HCT116 (cell line): ENCODE data around the gene CAMK1D. TPM values are rescaled to one million over a fixed set of nuclear protein-coding genes. Genes with fewer than 3 reads are reported as not detected.

Experiments used
- ATAC-seq: fragments of 200-7000 bp; cut with Tn5 transposase; 2 replicates; pipeline ENCODE4 v1.9.1; 2020; ENCODE audit warnings: mild to moderate bottlenecking, moderate library complexity
- BruUV-seq: library from RNA; stranded (reverse); fragments of 400-500 nt; replicated peaks from 2 replicates; lab custom pipeline; 2021; lab: Mats Ljungman, UMichigan
- CTCF ChIA-PET: fragments of 300-600 bp; sonication (Branson Sonifier 250); formaldehyde crosslinking; loops from one replicate; lab custom pipeline; 2021; ENCODE audit warnings: antibody characterized with exemption; lab: Charles Lee
- POLR2A ChIA-PET: fragments of 300-600, 350-600 bp; sonication (Branson Sonifier 250); formaldehyde crosslinking; loops from one replicate; lab custom pipeline; 2021; ENCODE audit warnings: antibody characterized with exemption; lab: Charles Lee
- RAD21 ChIA-PET, 2 experiments: fragments of 300-600 bp; sonication (Branson Sonifier 250); formaldehyde crosslinking; loops; one replicate each; lab custom pipeline; 2023; ENCODE audit warnings: low total read pairs in 2 of 2; ENCODE audit not compliant: uncharacterized antibody in 2 of 2, unreplicated experiment in 2 of 2, low non-redundant PET in 1 of 2; lab: Charles Lee
- DNase-seq: peaks from one replicate; pipeline ENCODE4 v3.0.0-alpha.2; 2010; ENCODE audit warnings: low read depth, low spot score
- H2AFZ ChIP-seq: fragments of 200-600 bp; shearing (Covaris generic), sonication (generic); 2 replicates; pipeline ENCODE4 v1.6.1; 2017; ENCODE audit warnings: low read depth, mixed run types, mixed read lengths, antibody characterized with exemption, low read length; ENCODE audit not compliant: poor library complexity, severe bottlenecking
- H3K27ac ChIP-seq: 2 replicates; pipeline ENCODE4 v1.5.1; 2012; ENCODE audit warnings: low read depth, low read length
- H3K27me3 ChIP-seq: fragments of 200-600 bp; sonication (generic); 2 replicates; pipeline ENCODE4 v1.6.1; 2016; ENCODE audit warnings: mixed run types, low read length, mixed read lengths; ENCODE audit not compliant: insufficient read depth
- H3K36me3 ChIP-seq, 2 experiments: fragments of 200-500 bp in 1 of 2; fragments of 200-600 bp in 1 of 2; sonication (Bioruptor generic) in 1 of 2; sonication (generic) in 1 of 2; 2 replicates each; pipeline versions ENCODE4 v1.5.1 to v1.6.1; 2014 to 2016; ENCODE audit warnings: low read length in 2 of 2, inconsistent platforms in 1 of 2, mixed read lengths in 1 of 2, mixed run types in 1 of 2; ENCODE audit not compliant: insufficient read depth in 2 of 2, control insufficient read depth in 1 of 2
- H3K4me1 ChIP-seq, 2 experiments: fragments of 200-600 bp in 1 of 2; sonication (generic) in 1 of 2; 2 replicates each; pipeline versions ENCODE4 v1.5.1 to v1.6.1; 2012 to 2017; ENCODE audit warnings: low read length in 2 of 2, inconsistent platforms in 1 of 2, mild to moderate bottlenecking in 1 of 2, mixed read lengths in 1 of 2, mixed run types in 1 of 2, moderate library complexity in 1 of 2; ENCODE audit not compliant: insufficient read depth in 2 of 2, control insufficient read depth in 1 of 2
- H3K4me2 ChIP-seq: fragments of 200-600 bp; sonication (generic); 2 replicates; pipeline ENCODE4 v1.6.1; 2017; ENCODE audit warnings: mixed run types, low read length, mixed read lengths
- H3K4me3 ChIP-seq, 2 experiments: fragments of 200-600 bp in 1 of 2; sonication (generic) in 1 of 2; replicated peaks in 1 of 2; 2 replicates each; pipeline ENCODE4 v1.5.1; 2011 to 2016; ENCODE audit warnings: low read length in 2 of 2, control low read depth in 1 of 2, low read depth in 1 of 2, mild to moderate bottlenecking in 1 of 2, mixed read lengths in 1 of 2, mixed run types in 1 of 2
- H3K79me2 ChIP-seq: fragments of 200-600 bp; sonication (generic); 2 replicates; pipeline ENCODE4 v1.6.1; 2017; ENCODE audit warnings: mild to moderate bottlenecking, mixed run types, low read length, moderate library complexity, mixed read lengths; ENCODE audit not compliant: insufficient read depth
- H3K9ac ChIP-seq: fragments of 200-600 bp; sonication (generic); 2 replicates; pipeline ENCODE4 v1.6.1; 2016; ENCODE audit warnings: low read length, mixed read lengths
- H3K9me2 ChIP-seq: fragments of 200-600 bp; sonication (generic), shearing (Covaris generic); 2 replicates; pipeline ENCODE4 v1.6.1; 2017; ENCODE audit warnings: mixed run types, mild to moderate bottlenecking, moderate library complexity; ENCODE audit not compliant: insufficient read depth
- H3K9me3 ChIP-seq, 2 experiments: fragments of 200-500 bp in 1 of 2; fragments of 200-600 bp in 1 of 2; sonication (Bioruptor generic) in 1 of 2; sonication (generic) in 1 of 2; 2 replicates each; pipeline ENCODE4 v1.6.1; 2014 to 2017; ENCODE audit warnings: low read length in 2 of 2, mixed read lengths in 2 of 2, inconsistent platforms in 1 of 2, low read depth in 1 of 2, mild to moderate bottlenecking in 1 of 2, mixed run types in 1 of 2, moderate library complexity in 1 of 2; ENCODE audit not compliant: control insufficient read depth in 1 of 2, insufficient read depth in 1 of 2
- H4K20me1 ChIP-seq: fragments of 200-600 bp; sonication (generic), shearing (Covaris generic); 2 replicates; pipeline ENCODE4 v1.6.1; 2017; ENCODE audit warnings: mixed run types, mild to moderate bottlenecking, moderate library complexity; ENCODE audit not compliant: insufficient read depth
- CBX3 ChIP-seq: IDR thresholded peaks from 2 replicates; pipeline ENCODE4 v1.6.1; 2012; ENCODE audit warnings: low read depth
- CEBPB ChIP-seq: IDR thresholded peaks from 2 replicates; pipeline ENCODE4 v1.6.1; 2012; ENCODE audit warnings: low read depth
- EGR1 ChIP-seq: IDR thresholded peaks from 2 replicates; pipeline ENCODE4 v1.6.1; 2012; ENCODE audit warnings: low read depth
- ELF1 ChIP-seq: IDR thresholded peaks from 2 replicates; pipeline ENCODE4 v1.6.1; 2012; ENCODE audit warnings: low read depth, borderline replicate concordance
- EZH2 ChIP-seq: fragments of 200-600 bp; sonication (generic); IDR thresholded peaks from 2 replicates; pipeline ENCODE4 v1.6.1; 2017; ENCODE audit warnings: antibody characterized with exemption, mixed run types
- EZH2phosphoT487 ChIP-seq: fragments of 200-600 bp; IDR thresholded peaks from 2 replicates; pipeline ENCODE4 v1.6.1; 2018; ENCODE audit warnings: antibody characterized with exemption, borderline replicate concordance
- JUND ChIP-seq: IDR thresholded peaks from 2 replicates; pipeline ENCODE4 v1.6.1; 2012
- POLR2A ChIP-seq: IDR thresholded peaks from 2 replicates; pipeline ENCODE4 v1.7.0; 2011; ENCODE audit warnings: borderline replicate concordance; ENCODE audit not compliant: insufficient read depth, insufficient read length; ENCODE audit errors: extremely low read depth
- RAD21 ChIP-seq: IDR thresholded peaks from 2 replicates; pipeline ENCODE4 v1.6.1; 2012; ENCODE audit warnings: low read depth, mild to moderate bottlenecking
- SIN3A ChIP-seq: IDR thresholded peaks from 2 replicates; pipeline ENCODE4 v1.6.1; 2012; ENCODE audit warnings: low read depth
- SRF ChIP-seq: IDR thresholded peaks from 2 replicates; pipeline ENCODE4 v1.6.1; 2012; ENCODE audit warnings: low read depth
- YY1 ChIP-seq: IDR thresholded peaks from 2 replicates; pipeline ENCODE4 v1.6.1; 2011; ENCODE audit warnings: low read length, low read depth, moderate library complexity, mild to moderate bottlenecking; ENCODE audit not compliant: insufficient replicate concordance; ENCODE audit errors: extremely low read depth
- ZFX ChIP-seq: fragments of 450-650 bp; IDR thresholded peaks from 2 replicates; pipeline ENCODE4 v1.6.1; 2017
- ZNF274 ChIP-seq: fragments of 200-500 bp; sonication (Bioruptor generic); IDR thresholded peaks from 2 replicates; pipeline ENCODE4 v1.6.1; 2014; ENCODE audit warnings: mild to moderate bottlenecking, low read depth, low read length, inconsistent platforms
- intact Hi-C: fragments of 100-400 bp; cut with micrococcal nuclease; formaldehyde crosslinking; loops from 2 replicates; pipeline ENCODE4 v1.10.0; 2022
- total RNA-seq: library from RNA; stranded (reverse); gene quantifications from one replicate; pipeline ENCODE4 v1.2.1, GENCODE V29; 2021; ENCODE audit not compliant: unreplicated experiment
- TF ChIP-seq, protein P1 (sequence below): IDR thresholded peaks from 2 replicates; pipeline ENCODE4 v1.6.1; 2012
- TF ChIP-seq, protein P2 (sequence below): IDR thresholded peaks from 2 replicates; pipeline ENCODE4 v1.6.1; 2012; ENCODE audit warnings: low read depth
- TF ChIP-seq, protein P3 (sequence below): IDR thresholded peaks from 2 replicates; pipeline ENCODE4 v1.6.1; 2012
- TF ChIP-seq, protein P4 (sequence below): IDR thresholded peaks from 2 replicates; pipeline ENCODE4 v1.6.1; 2011; ENCODE audit warnings: mild to moderate bottlenecking, low read length, moderate library complexity; ENCODE audit not compliant: insufficient replicate concordance; ENCODE audit errors: extremely low read depth
- TF ChIP-seq, protein P5 (sequence below), 3 experiments: fragments of 200-600 bp in 1 of 3; sonication (generic) in 1 of 3; IDR thresholded peaks in 2 of 3; conservative IDR thresholded peaks in 1 of 3; 2 replicates each; pipeline ENCODE4 v1.5.1; 2012 to 2017; ENCODE audit warnings: low read depth in 2 of 3, low read length in 2 of 3, antibody characterized with exemption in 1 of 3, borderline replicate concordance in 1 of 3, control low read depth in 1 of 3, mild to moderate bottlenecking in 1 of 3, mixed read lengths in 1 of 3, mixed run types in 1 of 3, moderate library complexity in 1 of 3; ENCODE audit not compliant: insufficient read depth in 1 of 3

CAMK1D gene
- total RNA-seq, 1 experiment from 2014 or later: 9.6 TPM

DNA sequence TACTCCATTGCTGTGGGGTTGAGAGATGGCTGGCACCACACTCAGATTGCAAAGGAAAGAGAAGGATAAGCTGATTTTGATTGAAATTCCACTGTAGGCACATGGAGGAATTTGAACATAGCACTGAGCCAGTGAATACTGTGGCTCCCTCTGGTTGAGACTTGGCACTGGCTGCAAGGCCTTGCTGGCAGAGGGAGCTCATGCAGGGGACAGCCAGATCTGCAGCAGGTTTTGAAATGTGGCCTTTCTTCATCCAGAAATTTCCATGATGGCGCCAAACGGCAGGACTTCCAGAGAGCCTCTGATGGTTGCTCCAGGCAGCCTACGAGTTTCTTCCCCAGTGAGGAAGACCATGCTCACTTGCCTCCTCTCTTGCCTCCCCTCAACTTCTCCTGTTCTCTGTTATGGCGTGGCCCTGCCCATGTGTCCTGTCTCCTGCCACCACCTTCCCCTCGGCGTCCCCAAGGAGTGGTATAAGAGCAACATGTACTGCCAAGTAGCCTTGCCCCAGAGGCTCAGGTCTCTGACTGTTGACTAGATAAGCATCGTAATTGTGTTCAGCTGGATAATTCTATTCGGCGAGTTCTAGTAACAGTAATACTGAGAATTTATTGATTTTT is 386.6 kb downstream of the CAMK1D start:
- ATAC-seq: no peak
- ChIA-PET CTCF (no interaction called here), RAD21 (no interaction called here)
- H3K4me2 ChIP-seq: no peak overlapping the region
- no peaks in the 10 kb centered on the region for H3K4me1 ChIP-seq
- no peak overlapping the region for H3K9ac ChIP-seq
- H3K27ac ChIP-seq: no peak overlapping the region
- H4K20me1 ChIP-seq: no peaks in the 10 kb centered on the region
- BruUV-seq: no TSS peak
- no peaks in the 10 kb centered on the region for H3K9me3 ChIP-seq
- intact Hi-C loops: no loop called here
- no peaks in the 10 kb centered on the region for H3K79me2 ChIP-seq
- H3K27me3 ChIP-seq: peaks cover 2% of the 10 kb centered on the region; the same call in 1 of the 2 replicates
- TF ChIP-seq ZFX: no peak
- TF ChIP-seq, protein P1, sequence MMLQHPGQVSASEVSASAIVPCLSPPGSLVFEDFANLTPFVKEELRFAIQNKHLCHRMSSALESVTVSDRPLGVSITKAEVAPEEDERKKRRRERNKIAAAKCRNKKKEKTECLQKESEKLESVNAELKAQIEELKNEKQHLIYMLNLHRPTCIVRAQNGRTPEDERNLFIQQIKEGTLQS: no peak
- no peak for TF ChIP-seq JUND
- no peak for TF ChIP-seq EGR1
- TF ChIP-seq YY1: no peak
- TF ChIP-seq CEBPB: no peak
- no peak for TF ChIP-seq SRF
- TF ChIP-seq, protein P2, sequence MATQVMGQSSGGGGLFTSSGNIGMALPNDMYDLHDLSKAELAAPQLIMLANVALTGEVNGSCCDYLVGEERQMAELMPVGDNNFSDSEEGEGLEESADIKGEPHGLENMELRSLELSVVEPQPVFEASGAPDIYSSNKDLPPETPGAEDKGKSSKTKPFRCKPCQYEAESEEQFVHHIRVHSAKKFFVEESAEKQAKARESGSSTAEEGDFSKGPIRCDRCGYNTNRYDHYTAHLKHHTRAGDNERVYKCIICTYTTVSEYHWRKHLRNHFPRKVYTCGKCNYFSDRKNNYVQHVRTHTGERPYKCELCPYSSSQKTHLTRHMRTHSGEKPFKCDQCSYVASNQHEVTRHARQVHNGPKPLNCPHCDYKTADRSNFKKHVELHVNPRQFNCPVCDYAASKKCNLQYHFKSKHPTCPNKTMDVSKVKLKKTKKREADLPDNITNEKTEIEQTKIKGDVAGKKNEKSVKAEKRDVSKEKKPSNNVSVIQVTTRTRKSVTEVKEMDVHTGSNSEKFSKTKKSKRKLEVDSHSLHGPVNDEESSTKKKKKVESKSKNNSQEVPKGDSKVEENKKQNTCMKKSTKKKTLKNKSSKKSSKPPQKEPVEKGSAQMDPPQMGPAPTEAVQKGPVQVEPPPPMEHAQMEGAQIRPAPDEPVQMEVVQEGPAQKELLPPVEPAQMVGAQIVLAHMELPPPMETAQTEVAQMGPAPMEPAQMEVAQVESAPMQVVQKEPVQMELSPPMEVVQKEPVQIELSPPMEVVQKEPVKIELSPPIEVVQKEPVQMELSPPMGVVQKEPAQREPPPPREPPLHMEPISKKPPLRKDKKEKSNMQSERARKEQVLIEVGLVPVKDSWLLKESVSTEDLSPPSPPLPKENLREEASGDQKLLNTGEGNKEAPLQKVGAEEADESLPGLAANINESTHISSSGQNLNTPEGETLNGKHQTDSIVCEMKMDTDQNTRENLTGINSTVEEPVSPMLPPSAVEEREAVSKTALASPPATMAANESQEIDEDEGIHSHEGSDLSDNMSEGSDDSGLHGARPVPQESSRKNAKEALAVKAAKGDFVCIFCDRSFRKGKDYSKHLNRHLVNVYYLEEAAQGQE: no peak
- TF ChIP-seq EZH2: no peak
- no peak for TF ChIP-seq ZNF274
- TF ChIP-seq RAD21: no peak
- TF ChIP-seq, protein P3, sequence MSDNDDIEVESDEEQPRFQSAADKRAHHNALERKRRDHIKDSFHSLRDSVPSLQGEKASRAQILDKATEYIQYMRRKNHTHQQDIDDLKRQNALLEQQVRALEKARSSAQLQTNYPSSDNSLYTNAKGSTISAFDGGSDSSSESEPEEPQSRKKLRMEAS: no peak
- TF ChIP-seq POLR2A: no peak
- TF ChIP-seq ELF1: no peak
- TF ChIP-seq EZH2phosphoT487: no peak
- TF ChIP-seq CBX3: no peak
- TF ChIP-seq, protein P4, sequence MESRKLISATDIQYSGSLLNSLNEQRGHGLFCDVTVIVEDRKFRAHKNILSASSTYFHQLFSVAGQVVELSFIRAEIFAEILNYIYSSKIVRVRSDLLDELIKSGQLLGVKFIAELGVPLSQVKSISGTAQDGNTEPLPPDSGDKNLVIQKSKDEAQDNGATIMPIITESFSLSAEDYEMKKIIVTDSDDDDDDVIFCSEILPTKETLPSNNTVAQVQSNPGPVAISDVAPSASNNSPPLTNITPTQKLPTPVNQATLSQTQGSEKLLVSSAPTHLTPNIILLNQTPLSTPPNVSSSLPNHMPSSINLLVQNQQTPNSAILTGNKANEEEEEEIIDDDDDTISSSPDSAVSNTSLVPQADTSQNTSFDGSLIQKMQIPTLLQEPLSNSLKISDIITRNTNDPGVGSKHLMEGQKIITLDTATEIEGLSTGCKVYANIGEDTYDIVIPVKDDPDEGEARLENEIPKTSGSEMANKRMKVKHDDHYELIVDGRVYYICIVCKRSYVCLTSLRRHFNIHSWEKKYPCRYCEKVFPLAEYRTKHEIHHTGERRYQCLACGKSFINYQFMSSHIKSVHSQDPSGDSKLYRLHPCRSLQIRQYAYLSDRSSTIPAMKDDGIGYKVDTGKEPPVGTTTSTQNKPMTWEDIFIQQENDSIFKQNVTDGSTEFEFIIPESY: no peak
- TF ChIP-seq SIN3A: no peak
- TF ChIP-seq, protein P5, sequence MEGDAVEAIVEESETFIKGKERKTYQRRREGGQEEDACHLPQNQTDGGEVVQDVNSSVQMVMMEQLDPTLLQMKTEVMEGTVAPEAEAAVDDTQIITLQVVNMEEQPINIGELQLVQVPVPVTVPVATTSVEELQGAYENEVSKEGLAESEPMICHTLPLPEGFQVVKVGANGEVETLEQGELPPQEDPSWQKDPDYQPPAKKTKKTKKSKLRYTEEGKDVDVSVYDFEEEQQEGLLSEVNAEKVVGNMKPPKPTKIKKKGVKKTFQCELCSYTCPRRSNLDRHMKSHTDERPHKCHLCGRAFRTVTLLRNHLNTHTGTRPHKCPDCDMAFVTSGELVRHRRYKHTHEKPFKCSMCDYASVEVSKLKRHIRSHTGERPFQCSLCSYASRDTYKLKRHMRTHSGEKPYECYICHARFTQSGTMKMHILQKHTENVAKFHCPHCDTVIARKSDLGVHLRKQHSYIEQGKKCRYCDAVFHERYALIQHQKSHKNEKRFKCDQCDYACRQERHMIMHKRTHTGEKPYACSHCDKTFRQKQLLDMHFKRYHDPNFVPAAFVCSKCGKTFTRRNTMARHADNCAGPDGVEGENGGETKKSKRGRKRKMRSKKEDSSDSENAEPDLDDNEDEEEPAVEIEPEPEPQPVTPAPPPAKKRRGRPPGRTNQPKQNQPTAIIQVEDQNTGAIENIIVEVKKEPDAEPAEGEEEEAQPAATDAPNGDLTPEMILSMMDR (IDR thresholded peaks at IDR 0.05 in 2 of 3, conservative IDR thresholded peaks at IDR 0.05 in 1 of 3; ENCODE audit: borderline replicate concordance in 1 of 3, insufficient read depth in 1 of 3, low read depth in 2 of 3, low read length in 2 of 3): no peak
- TF ChIP-seq, all 23 proteins: peak for 0
- POLR2A ChIA-PET: interaction anchor here (0.5 kb wide), 1 partner anchor 1660 kb away, joined by 3 read pairs; no protein-coding TSS in a partner anchor
- DNase-seq: no peak
- Histone ChIP-seq H3K9me2 (no peaks in the 10 kb centered on the region), H2AFZ (no peak overlapping the region), H3K4me3 (no peak overlapping the region), H3K36me3 (no peaks in the 10 kb centered on the region)
